HL-60 (cell line): ENCODE results near the gene MARCHF7.
A peak's percentile ranks its signal among the peaks of the same experiment; 100 is the strongest.

Source experiments
- DNase-seq, 2 experiments: peaks; one replicate each; pipeline ENCODE4 v3.0.0-alpha.2; 2010 to 2020; ENCODE audit warnings: low read depth in 1 of 2, low spot score in 1 of 2
- H3K27ac ChIP-seq: fragments of 250-450 bp; sonication (Bioruptor Pico); replicated peaks from 2 replicates; pipeline ENCODE4 v1.5.1; 2020; ENCODE audit warnings: mild to moderate bottlenecking, moderate library complexity
- H3K27me3 ChIP-seq: fragments of 250-450 bp; sonication (Bioruptor Pico); 2 replicates; pipeline ENCODE4 v1.5.1; 2021; ENCODE audit warnings: mild to moderate bottlenecking, moderate library complexity; ENCODE audit not compliant: insufficient read depth, poor library complexity, severe bottlenecking
- H3K4me3 ChIP-seq: replicated peaks from 2 replicates; pipeline ENCODE4 v1.5.1; 2011; ENCODE audit warnings: mild to moderate bottlenecking, control low read depth, low read length; ENCODE audit not compliant: insufficient read depth
- CTCF ChIP-seq: IDR thresholded peaks from one replicate; pipeline ENCODE4 v1.5.1; 2011; ENCODE audit warnings: low read length, control low read depth, inconsistent platforms; ENCODE audit not compliant: insufficient read depth
- GABPA ChIP-seq: IDR thresholded peaks from 2 replicates; pipeline ENCODE4 v1.6.1; 2012; ENCODE audit warnings: low read depth
- POLR2AphosphoS5 ChIP-seq: IDR thresholded peaks from 2 replicates; pipeline ENCODE4 v1.6.1; 2012; ENCODE audit warnings: low read depth
- REST ChIP-seq: IDR thresholded peaks from 2 replicates; pipeline ENCODE4 v1.6.1; 2012; ENCODE audit warnings: low read depth; ENCODE audit not compliant: insufficient replicate concordance
- SPI1 ChIP-seq: IDR thresholded peaks from 2 replicates; pipeline ENCODE4 v1.6.1; 2012; ENCODE audit warnings: low read depth, mild to moderate bottlenecking, borderline replicate concordance

The MARCHF7 gene

GRCh38 chr2:159695795-159696448 is 16.4 kb upstream of the MARCHF7 start:
- Histone ChIP-seq H3K4me3 (peak overlapping the region; percentile 24), H3K27me3 (no peaks in the 10 kb centered on the region), H3K27ac (peak overlapping the region; percentile 27)
- TF ChIP-seq GABPA (no peak), SPI1 (peak; percentile 94)
- DNase-seq: peak in 1 of 2 experiments; percentile 25

- no peak for DNase-seq
- Histone ChIP-seq H3K4me3 (no peak overlapping the region), H3K27me3 (no peaks in the 10 kb centered on the region), H3K27ac (no peak overlapping the region)
- no peak for TF ChIP-seq REST
- no peak for TF ChIP-seq POLR2AphosphoS5
- no peak for TF ChIP-seq SPI1
- TF ChIP-seq GABPA: no peak
- TF ChIP-seq CTCF: no peak
These were observed 8.8 kb upstream of the MARCHF7 start for GRCh38 chr2:159703491-159703890.

GRCh38 chr2:159706385-159706980 is 5.8 kb upstream of the MARCHF7 start:
- DNase-seq: no peak
- no peak overlapping the region for H3K27ac ChIP-seq
- H3K27me3 ChIP-seq: no peaks in the 10 kb centered on the region
- TF ChIP-seq SPI1 (no peak), POLR2AphosphoS5 (no peak), GABPA (no peak), REST (no peak), CTCF (no peak)
- H3K4me3 ChIP-seq: no peak overlapping the region

GRCh38 chr2:159708066-159708760 is 4.1 kb upstream of the MARCHF7 start:
- Histone ChIP-seq H3K4me3 (no peak overlapping the region), H3K27me3 (no peaks in the 10 kb centered on the region), H3K27ac (no peak overlapping the region)
- DNase-seq: no peak
- no peak for TF ChIP-seq SPI1
- no peak for TF ChIP-seq GABPA
- no peak for TF ChIP-seq REST
- no peak for TF ChIP-seq CTCF
- no peak for TF ChIP-seq POLR2AphosphoS5
